IPS DF 4.7 (cell line): ENCODE measurements around the gene FGD4.

Experiments used
- DNase-seq: peaks from one replicate; pipeline ENCODE4 v3.0.0-alpha.2; 2013; ENCODE audit warnings: low spot score; ENCODE audit errors: extremely low read depth

FGD4 gene

DNA sequence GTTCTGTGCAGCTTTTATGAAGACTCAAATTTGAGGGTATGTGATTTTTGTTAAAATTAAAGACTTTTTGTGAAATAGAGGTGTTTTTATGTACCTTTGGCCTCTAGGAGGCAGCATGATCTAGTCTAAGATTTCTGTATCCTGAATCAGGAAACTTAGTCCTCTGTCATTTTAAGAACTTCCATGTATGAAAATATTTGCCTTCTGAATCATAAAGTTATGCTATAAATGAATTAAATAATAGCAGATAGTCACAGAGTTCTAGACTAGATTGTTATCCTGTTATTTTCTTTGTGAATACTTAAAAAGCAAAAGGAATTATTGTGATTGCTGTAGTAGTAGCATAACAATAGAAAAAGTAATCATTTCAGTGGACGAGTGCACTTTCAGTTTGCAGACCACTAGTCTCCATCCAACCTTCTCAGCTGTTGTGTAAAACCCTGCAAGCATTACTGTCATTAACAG is 56.3 kb downstream of the FGD4 start:
- no peak for DNase-seq

DNA sequence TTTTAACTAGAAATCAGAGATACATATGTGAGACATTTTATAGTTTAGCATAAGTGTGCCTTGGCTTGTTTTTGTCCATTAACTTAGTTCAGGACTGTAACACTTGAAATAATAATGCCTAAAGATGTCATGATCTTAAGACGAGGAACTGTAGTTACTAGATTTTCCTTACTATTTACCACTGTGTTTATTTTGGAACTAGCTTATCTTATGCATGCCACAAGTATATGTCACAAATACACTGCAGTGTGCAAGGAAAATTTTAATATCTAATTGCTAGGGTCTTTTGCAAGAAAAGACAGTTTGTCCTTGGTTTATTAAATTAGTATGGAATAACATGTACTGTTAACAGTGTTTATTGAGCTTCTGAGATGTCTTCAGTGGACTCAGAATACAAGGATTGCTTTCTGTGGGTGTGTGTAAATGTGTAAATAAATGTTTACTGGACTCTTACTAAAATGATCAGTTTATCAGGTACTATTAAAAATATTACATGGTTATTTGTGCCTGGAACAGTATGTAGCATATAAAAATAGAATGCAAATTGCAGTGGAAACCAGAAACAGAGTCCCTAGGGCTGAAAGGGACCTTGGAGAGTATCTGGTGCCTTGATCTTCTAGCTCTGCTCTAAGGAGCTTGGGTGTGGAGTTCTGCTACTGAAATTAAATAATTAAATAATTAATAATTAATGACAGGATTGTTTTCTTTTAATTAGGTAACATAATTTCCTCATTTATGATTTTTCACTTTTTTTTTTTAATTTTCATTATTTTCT is 58.1 kb downstream of the FGD4 start:
- DNase-seq = no peak

DNA sequence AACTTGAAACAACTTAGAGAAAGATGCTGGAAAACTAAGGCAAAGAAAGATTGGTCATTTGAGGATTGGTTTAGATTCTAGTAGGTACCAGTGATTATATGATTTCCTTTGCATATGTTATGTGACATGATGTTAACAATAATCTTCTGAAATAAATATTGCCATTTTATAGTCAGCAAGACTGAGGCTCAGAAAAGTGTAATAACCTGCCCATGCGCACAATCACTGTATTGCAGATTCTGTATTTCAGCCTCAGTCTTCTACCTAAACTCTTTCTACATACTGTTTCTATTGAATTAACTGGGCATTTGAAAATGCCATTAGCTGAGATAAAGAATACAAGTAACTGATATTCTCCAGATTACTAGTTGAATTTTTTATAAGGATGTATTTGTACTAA is 61.3 kb downstream of the FGD4 start:
- no peak for DNase-seq

DNA sequence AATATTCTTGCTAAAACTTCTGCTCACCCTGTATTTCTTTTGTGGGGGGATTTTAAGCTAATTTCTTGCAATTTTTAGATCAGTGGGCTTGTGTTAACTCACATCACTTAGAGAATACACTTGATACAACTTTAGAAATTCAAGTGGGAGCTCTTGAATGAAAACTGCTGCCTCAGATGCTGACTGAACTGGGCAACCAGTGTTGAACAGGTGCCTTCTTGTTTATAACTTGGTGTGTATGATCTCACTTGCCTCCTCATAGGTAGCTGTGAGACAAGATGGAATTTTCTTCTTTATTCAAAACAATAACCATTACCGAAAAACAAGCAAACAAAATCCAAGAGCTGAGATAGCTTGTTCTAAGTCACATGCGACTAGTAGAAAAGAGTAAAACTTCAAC is 63.5 kb downstream of the FGD4 start:
- no peak for DNase-seq

DNA sequence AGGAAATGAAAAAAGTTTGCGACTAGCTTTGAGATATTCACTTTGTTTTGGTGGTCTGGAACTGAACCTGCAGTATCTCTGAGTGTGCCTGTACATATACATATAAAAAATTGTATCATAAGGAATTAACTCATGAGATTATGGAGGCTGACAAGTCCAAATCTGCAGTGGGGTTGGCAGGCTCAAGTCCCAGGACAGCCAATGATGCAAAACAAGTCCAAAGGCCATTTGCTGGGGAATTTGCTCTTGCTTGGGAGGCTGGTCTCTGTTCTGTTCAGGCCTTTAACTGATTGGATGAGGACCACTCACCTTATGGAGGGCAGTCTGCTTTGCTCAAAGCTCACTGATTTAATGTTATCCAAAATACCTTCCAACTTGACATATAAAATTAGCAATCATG is 66.8 kb downstream of the FGD4 start:
- no peak for DNase-seq

DNA sequence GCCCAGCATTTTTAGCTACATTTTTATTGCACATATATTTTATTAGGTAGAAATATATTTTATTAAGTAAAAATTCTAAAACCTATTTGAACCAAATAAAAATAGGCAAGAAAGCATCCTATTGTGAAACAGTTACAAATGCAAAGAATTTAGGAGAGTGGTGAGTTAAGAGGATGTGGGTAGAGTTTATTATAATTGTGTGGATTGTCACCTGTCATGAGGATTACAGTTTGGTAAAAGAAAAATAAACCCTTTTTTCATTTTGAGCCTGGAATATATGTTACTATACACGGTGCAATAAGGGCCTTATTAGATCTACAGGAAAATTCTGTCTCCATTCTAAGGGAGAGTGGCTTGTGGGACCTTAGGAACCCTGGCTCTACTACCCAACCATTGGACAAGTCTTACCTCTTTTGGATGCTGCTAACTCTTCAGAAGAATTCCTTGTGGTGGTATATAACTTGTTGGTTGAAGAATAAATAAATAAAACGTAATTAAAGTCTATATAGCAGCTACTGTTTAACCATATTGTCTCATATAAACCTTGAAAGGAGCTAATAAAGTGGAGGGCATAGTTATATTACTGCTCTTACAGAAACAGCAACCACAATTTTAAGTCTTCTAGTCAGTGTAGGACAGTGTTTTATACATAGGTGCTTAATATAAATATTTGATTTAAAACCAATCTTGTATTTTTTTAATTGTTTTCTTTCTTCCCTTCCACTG is 67.8 kb downstream of the FGD4 start:
- DNase-seq = no peak

DNA sequence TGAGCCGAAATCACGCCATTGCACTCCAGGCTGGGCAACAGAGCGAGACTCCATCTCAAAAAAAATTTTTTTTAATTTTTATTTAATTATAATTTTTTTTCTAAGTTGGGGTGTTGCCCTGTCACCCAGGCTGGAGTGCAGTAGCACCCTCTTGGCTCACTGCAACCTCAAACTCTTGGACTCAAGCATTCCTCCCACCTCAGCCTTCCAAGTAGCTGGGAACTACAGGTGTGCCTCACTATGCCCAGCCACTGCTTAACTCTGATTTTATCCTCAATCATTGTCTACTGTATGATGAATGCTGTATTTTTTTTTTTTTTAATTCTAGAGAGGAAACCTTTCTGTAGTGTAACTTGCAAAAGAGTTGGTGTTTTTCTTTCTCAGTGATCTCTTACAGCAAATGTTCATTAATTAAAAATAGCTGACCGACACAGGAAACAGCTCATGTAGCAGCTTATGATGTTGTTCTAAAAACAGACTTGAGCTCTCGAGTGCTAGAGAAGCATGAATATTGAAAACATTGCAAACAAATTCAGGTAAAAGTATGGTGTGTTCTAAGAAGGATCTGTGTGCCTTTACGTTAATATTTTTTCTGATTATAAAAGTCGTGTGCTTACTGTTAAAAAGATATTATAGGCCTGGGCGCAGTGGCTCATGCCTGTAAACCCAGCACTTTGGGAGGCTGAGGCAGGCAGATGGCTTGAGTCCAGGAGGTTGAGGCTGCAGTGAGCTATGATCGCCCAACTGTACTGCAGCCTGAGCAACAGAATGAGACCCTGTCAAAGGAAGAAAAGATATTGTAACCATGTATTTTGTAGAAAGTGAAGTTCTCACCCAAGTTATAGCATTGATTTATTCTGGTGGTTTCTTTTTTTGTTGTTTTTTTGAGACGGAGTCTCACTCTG is 68.9 kb downstream of the FGD4 start:
- no peak for DNase-seq

DNA sequence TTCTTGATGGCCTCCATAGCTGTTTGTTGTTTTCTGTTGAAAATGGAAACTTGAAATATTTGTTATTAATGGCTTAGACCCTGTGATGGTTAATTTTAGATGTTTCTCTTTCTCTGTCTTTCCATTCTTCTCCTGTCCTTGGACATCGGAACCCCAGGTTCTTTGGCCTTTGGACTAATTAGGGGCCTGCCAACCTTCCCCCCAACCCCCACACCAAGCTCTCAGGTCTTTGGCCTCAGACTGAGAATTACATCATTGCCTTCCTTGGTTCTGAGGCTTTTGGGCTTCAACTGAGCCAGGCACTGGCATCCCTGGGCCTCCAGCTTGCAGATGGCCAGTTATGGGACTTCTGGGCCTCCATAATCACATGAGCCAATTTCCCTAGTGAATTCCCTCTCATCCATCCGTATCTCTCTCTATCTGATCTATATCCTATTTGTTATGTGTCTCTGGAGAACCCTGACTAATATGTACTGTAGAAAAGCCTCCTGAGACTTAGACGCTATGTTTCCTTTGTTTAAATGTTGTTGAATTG is 71.6 kb downstream of the FGD4 start:
- no peak for DNase-seq

DNA sequence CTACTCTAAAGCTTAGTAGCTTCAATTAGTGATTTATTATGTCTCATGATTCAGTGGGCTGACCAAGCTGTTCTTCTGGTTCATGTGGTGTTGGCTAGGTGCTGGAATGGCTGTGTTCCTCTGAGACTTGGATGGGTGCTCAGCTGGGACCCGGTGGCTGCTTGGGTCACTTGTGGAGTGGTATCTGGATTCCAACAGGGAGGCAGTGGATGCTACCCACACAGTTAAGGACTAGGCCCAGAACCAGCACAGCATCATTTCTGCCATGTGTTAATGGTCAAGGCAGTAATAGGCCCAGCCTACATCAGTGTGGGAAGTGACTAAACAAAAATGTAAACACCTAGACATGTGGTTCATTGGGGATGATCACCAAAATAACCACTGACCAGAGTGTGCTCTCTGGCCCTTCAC is 72.2 kb downstream of the FGD4 start:
- DNase-seq = no peak

DNA sequence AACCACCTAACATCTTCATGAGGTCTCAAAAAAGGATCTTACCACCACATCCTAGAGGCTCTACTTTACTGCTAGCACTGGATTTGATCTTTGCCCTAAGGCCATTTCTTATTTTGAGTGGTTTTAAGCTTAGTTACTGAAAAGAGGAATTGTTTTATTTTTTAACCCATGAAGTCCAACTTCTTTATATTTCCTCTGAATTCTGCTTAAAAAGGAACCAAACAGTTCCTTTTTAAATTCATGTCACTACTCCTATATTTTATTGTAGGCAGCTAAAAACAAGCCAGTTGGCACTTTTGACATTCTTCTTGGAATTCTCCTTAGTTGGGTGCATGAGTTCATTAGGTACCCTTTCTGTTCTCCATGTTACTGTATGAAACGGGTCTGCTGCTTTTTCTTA is 76.4 kb downstream of the FGD4 start:
- DNase-seq = no peak

DNA sequence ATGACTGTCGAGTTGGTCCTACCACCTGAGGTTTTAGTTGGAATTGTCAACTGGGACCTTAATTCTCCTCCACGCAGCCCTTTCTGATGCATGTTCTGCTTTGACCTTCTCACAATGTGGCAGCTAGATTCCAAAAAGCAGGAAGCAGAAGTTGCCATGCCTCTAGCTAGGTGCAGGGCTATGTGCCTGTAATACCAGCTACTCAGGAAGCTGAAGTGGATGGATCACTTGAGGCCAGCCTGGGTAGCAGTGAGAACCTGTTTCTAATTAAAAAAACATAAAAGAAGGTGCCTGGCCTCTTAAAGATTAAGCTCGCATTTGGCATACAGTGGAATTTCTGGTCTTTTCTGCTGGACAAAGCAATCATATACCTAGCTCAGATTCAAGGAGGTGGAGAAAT is 77.1 kb downstream of the FGD4 start:
- DNase-seq = no peak

DNA sequence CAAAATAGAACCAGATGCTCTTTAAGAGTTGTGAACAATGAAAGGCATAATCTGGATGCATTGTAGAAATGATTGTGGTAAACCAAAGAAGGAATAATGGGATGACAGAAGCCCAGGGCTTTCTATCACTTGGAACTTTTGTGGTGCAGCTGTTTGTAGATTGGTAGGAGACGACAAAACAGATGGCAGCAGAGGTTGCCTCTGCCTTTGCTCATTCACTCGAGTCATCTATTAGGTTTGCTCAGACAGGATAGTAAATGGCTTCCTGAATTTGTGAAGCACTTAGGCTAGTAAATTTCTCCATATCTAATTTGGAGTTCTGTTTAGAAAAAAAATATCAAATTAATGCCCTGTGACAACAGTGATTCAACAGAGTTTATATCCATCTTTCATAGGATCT is 78.4 kb downstream of the FGD4 start:
- DNase-seq = no peak

DNA sequence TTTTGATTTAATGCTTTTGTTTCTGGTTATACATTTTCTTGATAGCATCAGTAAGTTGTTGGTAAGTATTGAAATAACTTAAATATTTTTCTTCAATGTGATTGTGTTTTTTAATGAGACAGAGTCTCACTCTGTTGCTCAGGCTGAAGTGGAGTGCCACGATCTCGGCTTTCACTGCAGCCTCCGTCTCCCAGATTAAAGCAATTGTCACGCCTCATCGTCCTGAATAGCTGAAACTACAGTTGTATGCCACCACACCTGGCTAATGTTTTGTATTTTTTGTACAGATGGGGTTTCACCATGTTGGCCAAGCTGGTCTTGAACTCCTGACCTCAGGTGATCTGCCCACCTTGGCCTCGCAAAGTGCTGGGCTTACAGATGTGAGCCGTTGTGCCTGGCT is 78.8 kb downstream of the FGD4 start:
- no peak for DNase-seq

DNA sequence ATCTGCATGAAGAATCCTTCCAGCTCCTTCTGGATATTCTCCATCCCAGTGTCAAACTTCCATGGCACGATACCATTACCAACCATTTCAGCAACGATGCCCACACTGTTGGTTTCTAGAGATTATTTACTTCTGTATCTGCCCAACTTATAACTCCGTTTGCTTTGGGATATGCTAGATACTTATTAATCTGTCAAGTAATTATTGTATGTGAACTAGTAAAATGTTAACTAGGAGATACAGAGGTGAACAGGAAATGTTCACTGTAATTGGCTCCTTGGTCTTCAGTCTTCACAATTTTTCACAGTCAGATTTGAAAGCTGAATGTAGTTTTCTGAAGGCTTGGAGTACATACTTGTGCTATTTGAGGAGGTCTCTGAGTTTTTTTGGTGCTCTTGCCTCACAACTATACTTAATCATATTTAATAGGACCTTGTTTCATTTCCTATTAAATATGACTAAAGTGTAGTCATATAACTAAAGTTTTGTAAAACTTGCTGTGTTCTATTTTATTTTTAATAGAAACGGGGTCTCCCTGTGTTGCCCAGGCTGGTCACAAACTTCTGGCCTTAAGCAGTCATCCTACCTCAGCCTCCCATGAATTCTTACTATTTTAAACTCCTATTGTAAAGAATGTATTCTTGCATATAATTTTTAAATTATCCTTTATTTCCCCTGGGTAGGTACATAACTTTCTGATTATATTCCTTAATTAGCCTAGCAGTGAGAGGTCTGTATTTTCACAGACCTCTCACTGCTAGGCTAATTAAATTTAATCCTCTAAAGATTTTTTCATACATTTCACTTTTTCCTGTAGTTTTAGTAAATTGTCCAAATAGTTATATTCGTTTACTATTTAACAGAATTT is 79.7 kb downstream of the FGD4 start:
- DNase-seq = no peak

DNA sequence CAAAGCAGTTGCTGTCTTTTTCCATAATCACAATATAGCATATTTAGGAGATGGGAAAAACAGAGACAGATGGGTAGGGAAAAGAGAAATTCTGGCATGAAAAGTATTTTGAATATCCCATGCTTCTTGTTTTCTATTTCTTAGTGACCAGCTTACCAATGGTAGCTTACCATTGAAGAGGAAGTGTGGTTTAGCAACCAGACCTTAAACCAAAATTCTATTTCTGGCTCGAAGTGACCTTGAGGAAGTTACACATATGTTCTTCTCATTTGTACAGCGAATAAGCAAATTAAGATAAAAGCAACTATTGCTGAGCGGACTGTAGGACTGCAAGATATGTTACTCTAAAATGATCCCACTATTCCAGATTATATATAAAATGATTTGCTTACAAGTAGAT is 82.9 kb downstream of the FGD4 start:
- DNase-seq = no peak

DNA sequence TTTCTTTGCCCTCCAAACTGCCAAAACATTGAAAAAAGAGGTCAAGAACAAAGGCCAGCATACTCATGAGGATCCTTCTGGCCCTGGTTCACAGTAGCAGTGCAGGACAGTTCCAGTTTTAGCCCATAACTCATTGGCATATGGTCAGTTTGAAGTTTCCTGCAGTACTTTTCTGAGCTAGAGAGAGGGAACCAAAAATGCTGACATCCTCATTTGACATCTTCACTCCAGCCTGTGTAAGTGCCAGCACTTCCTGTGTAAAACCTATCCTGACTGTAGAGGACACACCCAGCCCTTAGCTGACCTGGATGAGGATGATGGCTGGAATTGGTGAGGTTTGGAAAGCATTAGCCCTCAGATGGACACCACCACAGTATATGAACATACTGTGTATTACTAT is 84.1 kb downstream of the FGD4 start:
- DNase-seq = no peak

DNA sequence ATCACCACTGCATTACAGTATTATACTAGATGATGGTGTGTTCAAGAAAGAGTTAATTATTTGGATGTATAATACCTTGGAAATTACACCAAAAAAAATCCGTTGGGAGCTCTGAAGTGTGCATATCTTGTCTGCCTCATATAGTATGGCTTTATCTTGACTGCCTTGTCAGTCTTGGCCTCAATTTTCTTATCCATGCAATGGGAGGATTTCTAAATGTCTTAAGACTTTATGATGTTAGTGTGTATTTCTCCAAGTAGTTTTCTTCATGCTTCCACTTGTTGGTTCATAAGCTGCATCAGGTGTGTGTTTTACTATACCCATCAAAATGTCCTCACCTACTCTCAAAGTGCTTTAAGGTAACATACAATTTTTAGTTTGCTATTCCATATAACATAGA is 84.6 kb downstream of the FGD4 start:
- DNase-seq = no peak

DNA sequence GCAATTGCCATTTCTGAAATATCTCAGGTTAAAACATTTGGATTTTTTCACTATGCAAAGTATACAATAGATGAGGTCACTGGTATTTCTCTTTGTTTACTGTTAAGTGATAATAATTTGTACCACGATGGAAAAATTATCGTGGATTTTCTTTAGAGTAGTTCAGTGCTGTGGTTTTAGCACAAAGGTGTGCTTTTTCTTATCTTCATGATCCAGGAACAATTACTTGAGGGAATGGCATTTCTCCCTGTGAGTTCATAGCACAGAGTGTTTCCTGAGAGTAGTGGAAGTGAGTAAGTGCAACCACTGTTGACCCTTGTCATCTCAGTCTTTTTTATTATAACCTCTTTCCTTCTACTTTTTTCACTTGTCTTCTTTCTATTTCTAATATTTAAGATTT is 86.8 kb downstream of the FGD4 start:
- DNase-seq = no peak

DNA sequence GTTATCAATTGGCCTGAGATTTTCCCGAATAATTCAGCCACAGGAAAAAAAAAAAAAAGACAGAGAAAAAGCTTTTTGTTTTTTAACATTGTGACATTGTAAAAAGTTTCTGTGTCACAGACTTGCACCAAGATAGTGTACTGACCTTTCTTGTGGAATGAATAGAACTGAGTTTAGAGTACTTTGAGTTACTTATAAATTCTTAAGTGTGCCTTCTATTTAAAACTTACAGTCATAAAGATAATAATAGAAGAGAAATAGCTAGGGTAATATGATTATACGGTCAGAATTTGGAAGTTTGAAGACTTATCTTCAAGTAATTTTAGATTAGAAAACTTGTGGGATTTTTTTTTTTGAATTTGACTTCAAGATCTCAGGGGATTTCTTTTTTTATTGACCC is 88.8 kb downstream of the FGD4 start:
- no peak for DNase-seq

DNA sequence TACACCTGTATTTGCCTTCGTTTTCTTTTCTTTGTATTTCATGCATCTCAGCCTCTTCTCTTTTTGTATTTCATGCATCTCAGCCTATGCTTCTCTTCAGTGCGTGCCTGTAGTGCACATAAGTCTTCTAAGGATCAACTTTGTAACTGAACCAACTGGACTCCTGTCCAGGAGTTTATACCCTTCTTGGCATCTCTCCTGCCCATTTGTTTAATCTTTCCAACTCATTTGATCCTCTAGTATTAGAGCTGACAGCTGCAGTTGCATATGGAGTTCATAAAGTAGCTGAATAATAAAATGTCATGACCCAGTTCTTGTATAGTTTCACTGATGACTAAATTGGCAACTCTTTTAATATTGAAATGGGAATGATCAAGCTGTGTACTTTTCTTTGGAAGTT is 89.7 kb downstream of the FGD4 start:
- no peak for DNase-seq

DNA sequence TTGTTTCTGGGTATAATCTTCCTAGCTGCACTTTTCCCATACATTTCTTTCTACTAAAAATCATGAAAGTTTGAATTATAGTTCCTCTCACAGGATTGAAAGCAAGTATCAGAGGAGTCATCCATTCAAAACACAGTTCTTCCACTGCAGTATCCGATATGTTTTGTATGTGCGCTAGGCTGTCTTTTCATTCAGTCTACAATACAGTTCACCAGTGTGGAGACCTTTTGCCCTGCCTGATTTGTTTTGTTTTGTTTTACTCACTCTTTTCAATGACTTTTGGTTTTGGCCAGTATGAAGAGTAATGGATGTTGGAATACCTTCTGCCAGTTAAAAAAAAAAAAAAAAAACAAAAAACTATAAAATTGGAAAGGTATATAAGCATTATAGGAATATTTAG is 91.4 kb downstream of the FGD4 start:
- DNase-seq = no peak
